Adrenal gland (tissue), 5 donors: Measurements from ENCODE around the gene SELL.

Source experiments
- CTCF ChIP-seq, 6 experiments: fragments of 450-650 bp in 4 of 6; fragments of 200-600 bp in 2 of 6; sonication (generic) in 1 of 6; IDR thresholded peaks; 1 replicate in 5 of 6; 2 replicates in 1 of 6; pipeline versions ENCODE4 v1.5.1 to v1.8.0; 2016 to 2021; ENCODE audit warnings: antibody characterized with exemption in 6 of 6, mild to moderate bottlenecking in 2 of 6, moderate library complexity in 1 of 6
- POLR2A ChIP-seq, 2 donors: fragments of 450-650 bp; IDR thresholded peaks; one replicate each; pipeline ENCODE4 v1.6.1; 2017; ENCODE audit warnings: antibody characterized with exemption in 2 of 2, mild to moderate bottlenecking in 2 of 2, moderate library complexity in 1 of 2
- donor health status: DM: no; HTN: no; CAD: no.

- TF ChIP-seq CTCF (IDR thresholded peaks at IDR 0.05) (no peak), POLR2A (IDR thresholded peaks at IDR 0.05) (no peak)
Observed at GRCh38 chr1:169698976-169699375, 12.4 kb downstream of the SELL start.
